SK-N-SH (cell line): Measurements from ENCODE around the gene DGLUCY. TPM values are rescaled to one million over a fixed set of nuclear protein-coding genes. Genes with fewer than 3 reads are reported as not detected.

Experiments used
- CTCF ChIA-PET: fragments of 300-600, 350-600 bp; formaldehyde crosslinking; extraction: SDS; loops from one replicate; lab custom pipeline; 2021; lab: Yijun Ruan, JAX
- POLR2A ChIA-PET: fragments of 350-600 bp; sonication (Branson Sonifier 250); formaldehyde crosslinking; extraction: SDS; loops from one replicate; lab custom pipeline; 2020; ENCODE audit warnings: antibody characterized with exemption, inconsistent platforms; lab: Yijun Ruan, JAX
- DNase-seq: peaks from one replicate; pipeline ENCODE4 v3.0.0; 2012
- H2AFZ ChIP-seq: fragments of 200-600 bp; sonication (generic); 2 replicates; pipeline ENCODE4 v1.8.1; 2016; ENCODE audit warnings: antibody characterized with exemption, mild to moderate bottlenecking, low read depth
- H3F3A ChIP-seq: fragments of 200-600 bp; sonication (generic); replicated peaks from 2 replicates; pipeline ENCODE3; 2016; ENCODE audit warnings: antibody characterized with exemption, mild to moderate bottlenecking; ENCODE audit not compliant: insufficient read depth
- H3K27ac ChIP-seq, 2 experiments: fragments of 200-500 bp in 1 of 2; fragments of 200-600 bp in 1 of 2; sonication (Bioruptor generic) in 1 of 2; sonication (generic), shearing (Covaris generic) in 1 of 2; 2 replicates each; pipeline versions ENCODE4 v1.5.1 to v1.6.1; 2014 to 2016; ENCODE audit warnings: low read depth in 2 of 2, inconsistent platforms in 1 of 2, low read length in 1 of 2, mild to moderate bottlenecking in 1 of 2, mixed read lengths in 1 of 2
- H3K27me3 ChIP-seq: fragments of 200-600 bp; sonication (generic), shearing (Covaris generic); 2 replicates; pipeline ENCODE4 v1.6.1; 2016; ENCODE audit warnings: mixed run types; ENCODE audit not compliant: insufficient read depth
- H3K36me3 ChIP-seq, 2 experiments: fragments of 200-500 bp in 1 of 2; fragments of 200-600 bp in 1 of 2; sonication (Bioruptor generic) in 1 of 2; sonication (generic) in 1 of 2; replicated peaks in 1 of 2; 2 replicates each; pipeline versions ENCODE3 to v1.5.1; 2014 to 2016; ENCODE audit warnings: low read length in 1 of 2, mild to moderate bottlenecking in 1 of 2; ENCODE audit not compliant: insufficient read depth in 2 of 2, control insufficient read depth in 1 of 2
- H3K4me1 ChIP-seq, 2 experiments: fragments of 200-500 bp in 1 of 2; fragments of 200-600 bp in 1 of 2; sonication (Bioruptor generic) in 1 of 2; sonication (generic), shearing (Covaris generic) in 1 of 2; 2 replicates each; pipeline versions ENCODE4 v1.5.1 to v1.6.1; 2014 to 2016; ENCODE audit warnings: low read depth in 1 of 2, low read length in 1 of 2, mixed run types in 1 of 2; ENCODE audit not compliant: insufficient read depth in 2 of 2, control insufficient read depth in 1 of 2
- H3K4me2 ChIP-seq: fragments of 200-600 bp; sonication (generic), shearing (Covaris generic); 2 replicates; pipeline ENCODE4 v1.6.1; 2017; ENCODE audit warnings: mixed run types
- H3K4me3 ChIP-seq, 2 experiments: fragments of 200-500 bp in 1 of 2; fragments of 200-600 bp in 1 of 2; sonication (Bioruptor generic) in 1 of 2; sonication (generic), shearing (Covaris generic) in 1 of 2; 2 replicates each; pipeline versions ENCODE4 v1.5.1 to v1.8.1; 2014 to 2016; ENCODE audit warnings: low read depth in 2 of 2, inconsistent platforms in 1 of 2, low read length in 1 of 2, mild to moderate bottlenecking in 1 of 2, mixed read lengths in 1 of 2, moderate library complexity in 1 of 2
- H3K79me2 ChIP-seq: fragments of 200-600 bp; sonication (generic); 2 replicates; pipeline ENCODE4 v1.8.1; 2017; ENCODE audit warnings: mild to moderate bottlenecking; ENCODE audit not compliant: insufficient read depth
- H3K9ac ChIP-seq: fragments of 200-600 bp; sonication (generic); 2 replicates; pipeline ENCODE4 v1.6.1; 2017; ENCODE audit warnings: mixed run types
- H3K9me2 ChIP-seq: fragments of 200-600 bp; sonication (generic); 2 replicates; pipeline ENCODE4 v1.6.1; 2017; ENCODE audit warnings: mixed run types
- H3K9me3 ChIP-seq: fragments of 200-600 bp; sonication (generic); 2 replicates; pipeline ENCODE4 v1.6.1; 2017; ENCODE audit warnings: mixed run types, mild to moderate bottlenecking, moderate library complexity
- H4K20me1 ChIP-seq: fragments of 200-600 bp; sonication (generic); 2 replicates; pipeline ENCODE4 v1.6.1; 2017; ENCODE audit warnings: mild to moderate bottlenecking, mixed run types; ENCODE audit not compliant: insufficient read depth
- CTCF ChIP-seq: fragments of 200-600 bp; sonication (generic); IDR thresholded peaks from 2 replicates; pipeline ENCODE4 v1.6.1; 2017; ENCODE audit warnings: antibody characterized with exemption, mild to moderate bottlenecking, moderate library complexity
- EP300 ChIP-seq, 2 experiments: IDR thresholded peaks; 2 replicates each; pipeline versions ENCODE4 v1.4.0 to v1.6.1; 2012; ENCODE audit warnings: borderline replicate concordance in 1 of 2, low read depth in 1 of 2, low read length in 1 of 2
- FOXM1 ChIP-seq: IDR thresholded peaks from 2 replicates; pipeline ENCODE4 v1.4.0; 2012; ENCODE audit warnings: low read depth, mild to moderate bottlenecking
- GABPA ChIP-seq: IDR thresholded peaks from 2 replicates; pipeline ENCODE4 v1.4.0; 2012; ENCODE audit warnings: low read depth, mild to moderate bottlenecking
- GATA2 ChIP-seq: sonication (generic); formaldehyde crosslinking; IDR thresholded peaks from 2 replicates; pipeline ENCODE4 v1.5.0; 2020; ENCODE audit warnings: mild to moderate bottlenecking, missing genetic modification reagents
- MEF2A ChIP-seq: IDR thresholded peaks from 2 replicates; pipeline ENCODE4 v1.4.0; 2012; ENCODE audit warnings: low read depth, borderline replicate concordance
- NFIC ChIP-seq: IDR thresholded peaks from 2 replicates; pipeline ENCODE4 v1.4.0; 2012; ENCODE audit warnings: borderline replicate concordance
- RCOR1 ChIP-seq: fragments of 150-350 bp; IDR thresholded peaks from 2 replicates; pipeline ENCODE4 v1.6.1; 2017; ENCODE audit warnings: antibody characterized with exemption, low read length
- REST ChIP-seq: IDR thresholded peaks from 2 replicates; pipeline ENCODE4 v1.6.1; 2012; ENCODE audit warnings: mild to moderate bottlenecking, low read depth, low read length, moderate library complexity
- RXRA ChIP-seq: IDR thresholded peaks from 2 replicates; pipeline ENCODE4 v1.4.0; 2012; ENCODE audit warnings: low read depth, mild to moderate bottlenecking, borderline replicate concordance
- TCF12 ChIP-seq: IDR thresholded peaks from 2 replicates; pipeline ENCODE4 v1.4.0; 2012
- USF2 ChIP-seq: fragments of 150-350 bp; IDR thresholded peaks from 2 replicates; pipeline ENCODE4 v1.6.1; 2017; ENCODE audit warnings: antibody characterized with exemption, low read length, low read depth, borderline replicate concordance
- YY1 ChIP-seq: IDR thresholded peaks from 2 replicates; pipeline ENCODE4 v1.4.0; 2012; ENCODE audit warnings: low read depth, mild to moderate bottlenecking
- ZBTB33 ChIP-seq: IDR thresholded peaks from 2 replicates; pipeline ENCODE4 v1.4.0; 2012; ENCODE audit warnings: low read depth, borderline replicate concordance
- whole genome bisulfite sequencing: methylation state at CpG from one replicate; pipeline ENCODE4 v1.1.6; 2017; ENCODE audit warnings: low lambda C conversion rate; 5-methylcytosine and 5-hydroxymethylcytosine counted together
- polyA plus RNA-seq, 3 experiments: library from polyadenylated mRNA; depleted of rRNA; stranded (reverse); fragments of >200 nt; gene quantifications; 2 replicates each; pipeline ENCODE4 v1.2.3, GENCODE V29; 2012

The DGLUCY gene
- polyA plus RNA-seq, 1 of the 3 experiments (the other 2 are of a cell fraction): 17.2 TPM

- no peak for TF ChIP-seq YY1
- no peak for TF ChIP-seq USF2
- no peak for TF ChIP-seq TCF12
- TF ChIP-seq GABPA: no peak
- TF ChIP-seq MEF2A: no peak
- no peak overlapping the region for H3K9ac ChIP-seq
- no peaks in the 10 kb centered on the region for H3K27me3 ChIP-seq
- peak overlapping the region in 1 of 2 experiments; percentile 97; a peak in 2 of 4 replicates for H3K27ac ChIP-seq
- POLR2A ChIA-PET: no interaction called here
- peaks cover 0 to 46% of the 10 kb centered on the region in 2 experiments; a peak in 2 of 4 replicates for H3K4me1 ChIP-seq
- CTCF ChIA-PET: interaction anchor here (1.0 to 1.9 kb wide), 4 partner anchors 8 to 87 kb away, joined by 3 to 5 read pairs (median 3); no protein-coding TSS in a partner anchor
- H3F3A ChIP-seq: no peaks in the 10 kb centered on the region
- H3K4me2 ChIP-seq: no peak overlapping the region
- no peaks in the 10 kb centered on the region for H3K9me3 ChIP-seq
- H3K9me2 ChIP-seq: no peaks in the 10 kb centered on the region
- 94% methylated on average over 3 of the region's 3 CpGs for WGBS
- no peaks in the 10 kb centered on the region for H4K20me1 ChIP-seq
- H3K36me3 ChIP-seq: no peaks in the 10 kb centered on the region
- no peak for DNase-seq
- H2AFZ ChIP-seq: no peak overlapping the region
- no peak overlapping the region for H3K4me3 ChIP-seq
- no peaks in the 10 kb centered on the region for H3K79me2 ChIP-seq
These were observed 145.0 kb downstream of the DGLUCY start for GRCh38 chr14:91258876-91259275.

- Histone ChIP-seq H3K9me2 (no peaks in the 10 kb centered on the region), H3K4me1 (peaks cover 0 to 23% of the 10 kb centered on the region in 2 experiments; a peak in 2 of 4 replicates), H3K4me2 (no peak overlapping the region), H2AFZ (no peak overlapping the region), H3K36me3 (no peaks in the 10 kb centered on the region), H3K27me3 (no peaks in the 10 kb centered on the region), H3K9me3 (no peaks in the 10 kb centered on the region), H3K9ac (no peak overlapping the region), H3F3A (no peaks in the 10 kb centered on the region), H3K79me2 (no peaks in the 10 kb centered on the region), H4K20me1 (no peaks in the 10 kb centered on the region), H3K4me3 (no peak overlapping the region), H3K27ac (no peak overlapping the region)
- POLR2A ChIA-PET: interaction anchor here (0.6 kb wide), 2 partner anchors 76 to 1900 kb away, joined by 3 to 5 read pairs; no protein-coding TSS in a partner anchor
- DNase-seq: no peak
- CTCF ChIA-PET: interaction anchor here (1.9 kb wide), 1 partner anchor 17 kb away, joined by 8 read pairs; no protein-coding TSS in a partner anchor
- no peak for TF ChIP-seq EP300 (IDR thresholded peaks at IDR 0.05; ENCODE audit: borderline replicate concordance in 1 of 2, low read depth in 1 of 2, low read length in 1 of 2)
- TF ChIP-seq REST: no peak
- TF ChIP-seq YY1: no peak
- TF ChIP-seq CTCF: no peak
- no peak for TF ChIP-seq RXRA
- no peak for TF ChIP-seq GATA2 (CRISPR knock-in tag)
- TF ChIP-seq FOXM1: no peak
- no peak for TF ChIP-seq ZBTB33
- TF ChIP-seq NFIC: no peak
- TF ChIP-seq RCOR1: no peak
- 100% methylated on average over 4 of the region's 5 CpGs for WGBS
These were observed 147.2 kb downstream of the DGLUCY start for GRCh38 chr14:91261115-91261514.
